Measurements from ENCODE around the gene FGD5. TPM values are rescaled to one million over a fixed set of nuclear protein-coding genes. Genes with fewer than 3 reads are reported as not detected.

FGD5 gene
- total RNA-seq, 1 experiment from 2014 or later: not detected

DNA sequence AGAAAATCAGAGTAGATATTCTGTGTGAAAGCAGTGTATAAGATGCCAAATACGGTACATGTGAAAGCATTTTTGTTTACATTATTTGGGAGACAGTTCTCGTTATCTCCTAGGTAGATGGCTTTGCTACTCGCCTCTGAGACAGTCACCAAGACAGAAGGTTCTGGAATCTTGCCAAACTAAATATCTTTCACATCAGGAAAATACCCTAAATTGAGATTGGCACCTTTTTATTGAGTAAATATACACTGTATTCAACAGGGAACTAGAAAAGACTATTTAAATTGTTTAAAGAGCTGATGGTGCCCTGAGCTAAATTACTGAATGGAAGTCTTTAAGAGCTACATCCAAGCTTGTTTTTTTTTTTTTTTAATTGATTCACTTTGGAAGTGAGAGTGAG is 3.4 kb downstream of the FGD5 start:
- CTCF ChIA-PET: no interaction called here
- H3K27me3 ChIP-seq (replicated peaks; ENCODE audit: insufficient read depth, low read depth, low read length, poor library complexity): peaks cover 53% of the 10 kb centered on the region
- TF ChIP-seq EZH2 (IDR thresholded peaks at IDR 0.05; ENCODE audit: borderline replicate concordance, low read depth, low read length, poor library complexity, severe bottlenecking): no peak
- TF ChIP-seq, protein P1, sequence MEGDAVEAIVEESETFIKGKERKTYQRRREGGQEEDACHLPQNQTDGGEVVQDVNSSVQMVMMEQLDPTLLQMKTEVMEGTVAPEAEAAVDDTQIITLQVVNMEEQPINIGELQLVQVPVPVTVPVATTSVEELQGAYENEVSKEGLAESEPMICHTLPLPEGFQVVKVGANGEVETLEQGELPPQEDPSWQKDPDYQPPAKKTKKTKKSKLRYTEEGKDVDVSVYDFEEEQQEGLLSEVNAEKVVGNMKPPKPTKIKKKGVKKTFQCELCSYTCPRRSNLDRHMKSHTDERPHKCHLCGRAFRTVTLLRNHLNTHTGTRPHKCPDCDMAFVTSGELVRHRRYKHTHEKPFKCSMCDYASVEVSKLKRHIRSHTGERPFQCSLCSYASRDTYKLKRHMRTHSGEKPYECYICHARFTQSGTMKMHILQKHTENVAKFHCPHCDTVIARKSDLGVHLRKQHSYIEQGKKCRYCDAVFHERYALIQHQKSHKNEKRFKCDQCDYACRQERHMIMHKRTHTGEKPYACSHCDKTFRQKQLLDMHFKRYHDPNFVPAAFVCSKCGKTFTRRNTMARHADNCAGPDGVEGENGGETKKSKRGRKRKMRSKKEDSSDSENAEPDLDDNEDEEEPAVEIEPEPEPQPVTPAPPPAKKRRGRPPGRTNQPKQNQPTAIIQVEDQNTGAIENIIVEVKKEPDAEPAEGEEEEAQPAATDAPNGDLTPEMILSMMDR (conservative IDR thresholded peaks at IDR 0.05; ENCODE audit: low read depth, low read length): no peak

GRCh38 chr3:14822670-14823390 is 4.1 kb downstream of the FGD5 start:
- TF ChIP-seq, protein P1 (conservative IDR thresholded peaks at IDR 0.05; ENCODE audit: low read depth, low read length): no peak
- TF ChIP-seq EZH2 (IDR thresholded peaks at IDR 0.05; ENCODE audit: borderline replicate concordance, low read depth, low read length, poor library complexity, severe bottlenecking): no peak
- no peak overlapping the region for H3K4me3 ChIP-seq (ENCODE audit: low read depth, low read length, poor library complexity, severe bottlenecking)
- CTCF ChIA-PET: no interaction called here
- no peaks in the 10 kb centered on the region for H3K36me3 ChIP-seq (ENCODE audit: insufficient read depth, low read length, poor library complexity, severe bottlenecking)
- no peak overlapping the region for H3K27ac ChIP-seq (ENCODE audit: low read depth, low read length, poor library complexity, severe bottlenecking)
- intact Hi-C loops (cut with micrococcal nuclease; ENCODE audit: unreplicated experiment): no loop called here
- DNase-seq (ENCODE audit: low spot score): no peak
- H3K4me1 ChIP-seq (ENCODE audit: insufficient read depth, low read length, poor library complexity, severe bottlenecking): no peaks in the 10 kb centered on the region
- POLR2A ChIA-PET (ENCODE audit: low non-redundant PET): no interaction called here
- peaks cover 54% of the 10 kb centered on the region for H3K27me3 ChIP-seq (replicated peaks; ENCODE audit: insufficient read depth, low read depth, low read length, poor library complexity)
- H3K9me3 ChIP-seq (ENCODE audit: low read depth, low read length, poor library complexity, severe bottlenecking): no peaks in the 10 kb centered on the region
- no TSS peak for BruUV-seq (replicated peaks)

More for the DNA sequence above, 3.4 kb downstream of the FGD5 start:
- H3K36me3 ChIP-seq (ENCODE audit: insufficient read depth, low read length, poor library complexity, severe bottlenecking): no peaks in the 10 kb centered on the region
- H3K9me3 ChIP-seq (ENCODE audit: low read depth, low read length, poor library complexity, severe bottlenecking): no peaks in the 10 kb centered on the region
- intact Hi-C loops (cut with micrococcal nuclease; ENCODE audit: unreplicated experiment): no loop called here
- POLR2A ChIA-PET (ENCODE audit: low non-redundant PET): no interaction called here
- H3K4me1 ChIP-seq (ENCODE audit: insufficient read depth, low read length, poor library complexity, severe bottlenecking): no peaks in the 10 kb centered on the region
- no peak overlapping the region for H3K4me3 ChIP-seq (ENCODE audit: low read depth, low read length, poor library complexity, severe bottlenecking)
- no peak overlapping the region for H3K27ac ChIP-seq (ENCODE audit: low read depth, low read length, poor library complexity, severe bottlenecking)
- no TSS peak for BruUV-seq (replicated peaks)
- no peak for DNase-seq (ENCODE audit: low spot score)

GRCh38 chr3:14823393-14823792 is 4.6 kb downstream of the FGD5 start:
- H3K4me3 ChIP-seq (ENCODE audit: low read depth, low read length, poor library complexity, severe bottlenecking): no peak overlapping the region
- ChIA-PET CTCF (no interaction called here), POLR2A (ENCODE audit: low non-redundant PET) (no interaction called here)
- peaks cover 57% of the 10 kb centered on the region for H3K27me3 ChIP-seq (replicated peaks; ENCODE audit: insufficient read depth, low read depth, low read length, poor library complexity)
- no TSS peak for BruUV-seq (replicated peaks)
- intact Hi-C loops (cut with micrococcal nuclease; ENCODE audit: unreplicated experiment): no loop called here
- H3K9me3 ChIP-seq (ENCODE audit: low read depth, low read length, poor library complexity, severe bottlenecking): no peaks in the 10 kb centered on the region
- H3K4me1 ChIP-seq (ENCODE audit: insufficient read depth, low read length, poor library complexity, severe bottlenecking): no peaks in the 10 kb centered on the region
- no peak for DNase-seq (ENCODE audit: low spot score)
- no peaks in the 10 kb centered on the region for H3K36me3 ChIP-seq (ENCODE audit: insufficient read depth, low read length, poor library complexity, severe bottlenecking)
- TF ChIP-seq, protein P1 (conservative IDR thresholded peaks at IDR 0.05; ENCODE audit: low read depth, low read length): no peak
- TF ChIP-seq EZH2 (IDR thresholded peaks at IDR 0.05; ENCODE audit: borderline replicate concordance, low read depth, low read length, poor library complexity, severe bottlenecking): no peak
- no peak overlapping the region for H3K27ac ChIP-seq (ENCODE audit: low read depth, low read length, poor library complexity, severe bottlenecking)

Measured in A673 (cell line).